Sigmoid colon (tissue), 7 donors: Measurements from ENCODE around the gene ACTR10. TPM values are rescaled to one million over a fixed set of nuclear protein-coding genes. Genes with fewer than 3 reads are reported as not detected.

Experiments
- DNase-seq: peaks from one replicate; pipeline ENCODE4 v3.0.0-alpha.2; 2019
- H3K27ac ChIP-seq, 4 donors: fragments of 200-600 bp; sonication (generic); one replicate each; pipeline ENCODE4 v1.5.1; 2016 to 2019; ENCODE audit warnings: mild to moderate bottlenecking in 1 of 4
- H3K27me3 ChIP-seq, 3 donors: fragments of 200-600 bp; sonication (generic); one replicate each; pipeline ENCODE4 v1.5.1; 2019; ENCODE audit warnings: mild to moderate bottlenecking in 1 of 3
- H3K36me3 ChIP-seq, 4 donors: fragments of 200-600 bp; sonication (generic); one replicate each; pipeline ENCODE4 v1.5.1; 2016 to 2019
- H3K4me1 ChIP-seq, 4 donors: fragments of 200-600 bp; sonication (generic); one replicate each; pipeline ENCODE4 v1.5.1; 2017 to 2019
- H3K4me3 ChIP-seq, 4 donors: fragments of 200-600 bp; sonication (generic); one replicate each; pipeline ENCODE4 v1.5.1; 2017 to 2019; ENCODE audit warnings: mild to moderate bottlenecking in 2 of 4, moderate library complexity in 1 of 4
- H3K9me3 ChIP-seq, 4 donors: fragments of 200-600 bp in 3 of 4; sonication (generic) in 3 of 4; one replicate each; pipeline versions ENCODE4 v1.5.1 to v1.6.1; 2013 to 2019
- EP300 ChIP-seq, 4 donors: sonication (generic); formaldehyde crosslinking; IDR thresholded peaks; one replicate each; pipeline ENCODE4 v1.6.1; 2017; ENCODE audit warnings: antibody characterized with exemption in 4 of 4
- POLR2A ChIP-seq, 2 donors: fragments of 450-650 bp; IDR thresholded peaks; one replicate each; pipeline ENCODE4 v1.6.1; 2016; ENCODE audit warnings: antibody characterized with exemption in 2 of 2, mild to moderate bottlenecking in 2 of 2, moderate library complexity in 2 of 2
- POLR2AphosphoS5 ChIP-seq, 4 donors: sonication (generic); formaldehyde crosslinking; IDR thresholded peaks; one replicate each; pipeline ENCODE4 v1.6.1; 2017; ENCODE audit warnings: antibody characterized with exemption in 4 of 4
- WGBS, 2 donors: extraction: QIAGEN DNeasy Blood & Tissue Kit; methylation state at CpG; one replicate each; pipeline ENCODE4 v1.1.7; 2013; 5-methylcytosine and 5-hydroxymethylcytosine counted together
- intact Hi-C: fragments of 100-400 bp; cut with DNase I; formaldehyde crosslinking; loops from one replicate; pipeline ENCODE4 v1.15.1; 2023
- polyA plus RNA-seq, 3 donors: library from polyadenylated mRNA; stranded (reverse); fragments of 200-250 nt; gene quantifications; one replicate each; pipeline ENCODE4 v1.2.3, GENCODE V29; 2013
- total RNA-seq, 4 donors: library from RNA; depleted of rRNA; stranded (reverse); fragments of >200 nt; gene quantifications; one replicate each; pipeline ENCODE4 v1.1.0, GENCODE V29; 2016
- TF ChIP-seq, protein P1 (sequence below), 4 experiments: fragments of 450-650 bp in 3 of 4; fragments of 200-600 bp in 1 of 4; IDR thresholded peaks; one replicate each; pipeline ENCODE4 v1.5.1; 2016 to 2019; ENCODE audit warnings: antibody characterized with exemption in 4 of 4, mild to moderate bottlenecking in 3 of 4, moderate library complexity in 2 of 4
- donor health status: healthy with polysubstance abuse.
- donor health status: Bipolar disorder and iron deficiency.
- donor health status: healthy.

Gene ACTR10
- total and polyA plus RNA-seq, 7 donors, result 56.4 to 78.1 (median 68.4) TPM

GRCh38 chr14:58193542-58193941 lies 6.4 kb upstream of the ACTR10 start:
- Histone ChIP-seq H3K27me3 (no peaks in the 10 kb centered on the region), H3K4me1 (no peaks in the 10 kb centered on the region), H3K9me3 (no peaks in the 10 kb centered on the region), H3K27ac (no peak overlapping the region), H3K36me3 (no peaks in the 10 kb centered on the region), H3K4me3 (no peak overlapping the region)
- no peak for TF ChIP-seq POLR2AphosphoS5 (IDR thresholded peaks at IDR 0.05)
- no peak for TF ChIP-seq POLR2A (IDR thresholded peaks at IDR 0.05)
- TF ChIP-seq, protein P1, sequence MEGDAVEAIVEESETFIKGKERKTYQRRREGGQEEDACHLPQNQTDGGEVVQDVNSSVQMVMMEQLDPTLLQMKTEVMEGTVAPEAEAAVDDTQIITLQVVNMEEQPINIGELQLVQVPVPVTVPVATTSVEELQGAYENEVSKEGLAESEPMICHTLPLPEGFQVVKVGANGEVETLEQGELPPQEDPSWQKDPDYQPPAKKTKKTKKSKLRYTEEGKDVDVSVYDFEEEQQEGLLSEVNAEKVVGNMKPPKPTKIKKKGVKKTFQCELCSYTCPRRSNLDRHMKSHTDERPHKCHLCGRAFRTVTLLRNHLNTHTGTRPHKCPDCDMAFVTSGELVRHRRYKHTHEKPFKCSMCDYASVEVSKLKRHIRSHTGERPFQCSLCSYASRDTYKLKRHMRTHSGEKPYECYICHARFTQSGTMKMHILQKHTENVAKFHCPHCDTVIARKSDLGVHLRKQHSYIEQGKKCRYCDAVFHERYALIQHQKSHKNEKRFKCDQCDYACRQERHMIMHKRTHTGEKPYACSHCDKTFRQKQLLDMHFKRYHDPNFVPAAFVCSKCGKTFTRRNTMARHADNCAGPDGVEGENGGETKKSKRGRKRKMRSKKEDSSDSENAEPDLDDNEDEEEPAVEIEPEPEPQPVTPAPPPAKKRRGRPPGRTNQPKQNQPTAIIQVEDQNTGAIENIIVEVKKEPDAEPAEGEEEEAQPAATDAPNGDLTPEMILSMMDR (IDR thresholded peaks at IDR 0.05), result no peak
- no peak for TF ChIP-seq EP300 (IDR thresholded peaks at IDR 0.05)
- WGBS, 2 donors, result 14 to 64% methylated on average over 2 of the region's 2 CpGs
- intact Hi-C loops, result no loop called here
- DNase-seq, result no peak

GRCh38 chr14:58196198-58196597 lies 3.8 kb upstream of the ACTR10 start:
- Histone ChIP-seq H3K36me3 (no peaks in the 10 kb centered on the region), H3K27ac (no peak overlapping the region), H3K9me3 (no peaks in the 10 kb centered on the region), H3K4me1 (peaks cover 0 to 13% (median 9%) of the 10 kb centered on the region in 4 donors), H3K27me3 (no peaks in the 10 kb centered on the region), H3K4me3 (no peak overlapping the region)
- intact Hi-C loops, result no loop called here
- TF ChIP-seq POLR2A (IDR thresholded peaks at IDR 0.05), result no peak
- TF ChIP-seq EP300 (IDR thresholded peaks at IDR 0.05), result no peak
- TF ChIP-seq, protein P1 (IDR thresholded peaks at IDR 0.05), result no peak
- no peak for TF ChIP-seq POLR2AphosphoS5 (IDR thresholded peaks at IDR 0.05)
- 94 to 95% methylated on average over 1 of the region's 1 CpG for WGBS, 2 donors
- no peak for DNase-seq

- H3K27me3 ChIP-seq, result no peaks in the 10 kb centered on the region
- H3K9me3 ChIP-seq, result no peaks in the 10 kb centered on the region
- no peak for DNase-seq
- TF ChIP-seq EP300 (IDR thresholded peaks at IDR 0.05) (no peak), POLR2A (IDR thresholded peaks at IDR 0.05) (no peak)
- TF ChIP-seq, protein P1 (IDR thresholded peaks at IDR 0.05), result no peak
- H3K27ac ChIP-seq, result no peak overlapping the region
- 93% methylated on average over 5 of the region's 5 CpGs for WGBS, 2 donors
- H3K4me1 ChIP-seq, result peaks cover 0 to 23% (median 16%) of the 10 kb centered on the region in 4 donors
- intact Hi-C loops, result loop anchor here (2.0 kb wide), 1 partner anchor 31 kb away; no protein-coding TSS in a partner anchor
- peaks cover 0 to 4% (median 0%) of the 10 kb centered on the region in 4 donors for H3K36me3 ChIP-seq
- H3K4me3 ChIP-seq, result no peak overlapping the region
Measured at GRCh38 chr14:58198086-58198485, 1.9 kb upstream of the ACTR10 start.

- TF ChIP-seq EP300 (IDR thresholded peaks at IDR 0.05) (no peak), POLR2AphosphoS5 (IDR thresholded peaks at IDR 0.05) (no peak), POLR2A (IDR thresholded peaks at IDR 0.05) (no peak)
- TF ChIP-seq, protein P1 (IDR thresholded peaks at IDR 0.05), result no peak
- DNase-seq, result no peak
- no peaks in the 10 kb centered on the region for H3K27me3 ChIP-seq
- H3K36me3 ChIP-seq, result peaks cover 0 to 26% (median 4%) of the 10 kb centered on the region in 4 donors
- peaks cover 0 to 23% (median 16%) of the 10 kb centered on the region in 4 donors for H3K4me1 ChIP-seq
- peak overlapping the region; percentile 89 to 97 (median 96) for H3K27ac ChIP-seq
- no peaks in the 10 kb centered on the region for H3K9me3 ChIP-seq
- intact Hi-C loops, result loop anchor here (2.0 kb wide), 1 partner anchor 38 kb away; no protein-coding TSS in a partner anchor
- peak overlapping the region; percentile 93 to 97 (median 94) for H3K4me3 ChIP-seq
- WGBS, 2 donors, result 0% methylated on average over 11 of the region's 11 CpGs
Measured at GRCh38 chr14:58200480-58200841, 512 bp downstream of the ACTR10 start.

- TF ChIP-seq, protein P1 (IDR thresholded peaks at IDR 0.05), result no peak
- no peak for TF ChIP-seq POLR2A (IDR thresholded peaks at IDR 0.05)
- no peak for TF ChIP-seq POLR2AphosphoS5 (IDR thresholded peaks at IDR 0.05)
- no peak for TF ChIP-seq EP300 (IDR thresholded peaks at IDR 0.05)
- Histone ChIP-seq H3K4me3 (peak overlapping the region; percentile 93 to 97 (median 94)), H3K27ac (peak overlapping the region; percentile 89 to 97 (median 96)), H3K36me3 (peaks cover 0 to 28% (median 4%) of the 10 kb centered on the region in 4 donors), H3K4me1 (peaks cover 0 to 23% (median 16%) of the 10 kb centered on the region in 4 donors), H3K9me3 (no peaks in the 10 kb centered on the region), H3K27me3 (no peaks in the 10 kb centered on the region)
- intact Hi-C loops, result loop anchor here (2.0 kb wide), 1 partner anchor 38 kb away; no protein-coding TSS in a partner anchor
- 1% methylated on average over 2 of the region's 2 CpGs for WGBS, 2 donors
- no peak for DNase-seq
Measured at GRCh38 chr14:58200846-58201245, 897 bp downstream of the ACTR10 start.
